WTC11 (cell line): ENCODE data around the gene AATK.

ENCODE experiments used
- ATF3 ChIP-seq: sonication (generic); formaldehyde crosslinking; conservative IDR thresholded peaks from 2 replicates; pipeline ENCODE4 v1.8.1; 2022; ENCODE audit warnings: mild to moderate bottlenecking, missing genetic modification reagents
- CBFB ChIP-seq: sonication (generic); formaldehyde crosslinking; IDR thresholded peaks from 2 replicates; pipeline ENCODE4 v1.8.1; 2022; ENCODE audit warnings: mild to moderate bottlenecking, low read depth, missing genetic modification reagents
- CREM ChIP-seq: sonication (generic); formaldehyde crosslinking; IDR thresholded peaks from 2 replicates; pipeline ENCODE4 v1.8.1; 2022; ENCODE audit warnings: mild to moderate bottlenecking, missing genetic modification reagents, moderate library complexity
- CTCF ChIP-seq: fragments of 200-600 bp; IDR thresholded peaks from 2 replicates; pipeline ENCODE4 v1.8.0; 2022; ENCODE audit warnings: antibody characterized with exemption
- FOXP1 ChIP-seq: sonication (generic); formaldehyde crosslinking; IDR thresholded peaks from 2 replicates; pipeline ENCODE4 v1.8.0; 2022; ENCODE audit warnings: missing genetic modification reagents, mild to moderate bottlenecking, moderate library complexity, borderline replicate concordance
- HMGA2 ChIP-seq: fragments of 250-450 bp; sonication (Bioruptor Pico); IDR thresholded peaks from 2 replicates; pipeline ENCODE4 v1.4.0; 2021; ENCODE audit warnings: mild to moderate bottlenecking, moderate library complexity
- MAX ChIP-seq: sonication (generic); formaldehyde crosslinking; IDR thresholded peaks from 2 replicates; pipeline ENCODE4 v1.8.0; 2022; ENCODE audit warnings: mild to moderate bottlenecking, missing genetic modification reagents
- MXD4 ChIP-seq: fragments of 250-450 bp; sonication (Bioruptor Pico); IDR thresholded peaks from 2 replicates; pipeline ENCODE4 v1.8.0; 2021; ENCODE audit warnings: mild to moderate bottlenecking, moderate library complexity, borderline replicate concordance
- RORB ChIP-seq: fragments of 250-450 bp; sonication (Bioruptor Pico); IDR thresholded peaks from 2 replicates; pipeline ENCODE4 v1.9.0; 2021; ENCODE audit warnings: mild to moderate bottlenecking
- USF1 ChIP-seq: sonication (generic); formaldehyde crosslinking; IDR thresholded peaks from 2 replicates; pipeline ENCODE4 v1.8.0; 2022; ENCODE audit warnings: mild to moderate bottlenecking, missing genetic modification reagents
- ZBTB21 ChIP-seq: sonication (generic); formaldehyde crosslinking; IDR thresholded peaks from 2 replicates; pipeline ENCODE4 v1.8.1; 2023; ENCODE audit warnings: mild to moderate bottlenecking, missing genetic modification reagents, borderline replicate concordance
- ZMAT4 ChIP-seq: fragments of 250-450 bp; sonication (Bioruptor Pico); IDR thresholded peaks from 2 replicates; pipeline ENCODE4 v1.9.0; 2021; ENCODE audit warnings: mild to moderate bottlenecking
- ZNF232 ChIP-seq: sonication (generic); formaldehyde crosslinking; IDR thresholded peaks from 2 replicates; pipeline ENCODE4 v1.8.0; 2022; ENCODE audit warnings: mild to moderate bottlenecking, missing genetic modification reagents

GRCh38 chr17:81194225-81194760 is 28.3 kb upstream of the AATK start:
- TF ChIP-seq ZMAT4 (CRISPR knock-in tag) (no peak), CTCF (no peak), RORB (no peak), HMGA2 (CRISPR knock-in tag) (no peak), ZBTB21 (CRISPR knock-in tag) (no peak), MXD4 (CRISPR knock-in tag) (no peak), ATF3 (CRISPR knock-in tag) (no peak), CBFB (CRISPR knock-in tag) (no peak), MAX (no peak), USF1 (CRISPR knock-in tag) (no peak), CREM (no peak), FOXP1 (CRISPR knock-in tag) (no peak), ZNF232 (CRISPR knock-in tag) (no peak)
